ENCODE data around the gene ACVR1C. TPM values are rescaled to one million over a fixed set of nuclear protein-coding genes. Genes with fewer than 3 reads are reported as not detected.
A peak's percentile ranks its signal among the peaks of the same experiment; 100 is the strongest.

The ACVR1C gene
- 0.17 and 0.40 TPM in 2 replicates for total RNA-seq (2014; rRNA removed)
- Bru-seq, nascent RNA, result percentile 21 among the genes with signal in this experiment
- BruChase-seq, experiment 1, labeled RNA remaining after a 6-hour chase, result percentile 31 among the genes with signal in this experiment
- percentile 35 among the genes with signal in this experiment for BruChase-seq, experiment 2, labeled RNA remaining after a 2-hour chase
- long read RNA-seq, full-length matches to known transcripts, result 1 of 1 reads
- long read RNA-seq, partial matches to known transcripts, result 0 of 1 reads
- long read RNA-seq, other reads (novel, unspliced or antisense), result 0 of 1 reads

DNA sequence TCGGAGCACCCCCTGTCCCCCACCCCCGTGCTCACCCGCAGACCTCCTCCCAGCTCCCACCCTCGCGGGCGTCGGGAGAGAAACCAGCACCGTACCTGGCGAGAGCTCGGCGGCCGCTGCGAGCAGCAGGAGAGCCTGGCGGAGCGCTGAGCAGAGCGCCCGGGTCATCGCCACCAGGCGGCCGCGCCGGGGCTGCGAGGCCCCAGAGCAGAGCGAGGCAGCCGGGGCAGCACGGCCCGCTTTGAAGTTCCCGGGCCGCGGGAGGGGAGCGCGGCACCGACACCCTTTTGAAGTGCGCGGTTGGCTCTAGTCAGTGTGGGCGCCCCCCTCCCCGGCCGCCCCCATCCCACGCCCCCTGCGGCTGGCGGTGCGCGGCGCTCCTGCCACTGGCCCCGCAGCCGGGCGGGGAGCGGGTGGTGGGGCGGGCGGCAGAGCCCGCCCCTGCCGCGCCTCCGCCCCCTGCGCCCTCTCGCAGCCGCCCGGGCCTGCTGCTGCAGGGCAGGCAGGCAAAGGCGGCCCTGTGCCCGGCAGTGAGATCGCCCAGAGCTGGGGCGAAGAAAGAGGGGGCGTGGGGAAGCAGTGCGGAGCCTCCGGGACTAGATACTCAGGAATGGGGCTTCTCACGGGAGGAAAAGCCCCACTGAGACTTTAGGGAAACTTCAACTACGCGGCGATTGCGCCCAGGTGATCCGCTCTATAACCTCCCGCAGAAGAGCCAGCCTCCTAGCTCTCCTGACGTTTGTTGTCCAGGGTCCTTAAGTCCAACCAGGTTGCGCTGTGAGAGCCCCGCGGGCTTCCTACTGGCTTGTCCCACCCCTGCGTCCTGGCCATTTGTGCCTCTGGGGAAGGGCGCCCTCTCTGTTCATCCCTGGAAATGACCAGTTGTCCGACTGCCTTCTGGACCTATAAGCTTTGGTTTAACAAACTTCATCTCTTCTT is at the start of gene ACVR1C:
Gene ACVR1C (minus strand): TSS at position 388 of the 939 bp plus-strand sequence. CDS start 220 bp downstream, at position 168.
- POLR2A ChIA-PET (ENCODE audit: unreplicated experiment), result no interaction called here
- H3K9me3 ChIP-seq (ENCODE audit: low read length), result no peaks in the 10 kb centered on the region
- ATAC-seq (peak; percentile 95), DNase-seq (peak; percentile 65)
- no peak within 1 kb of the TSS for H3K27ac ChIP-seq (ENCODE audit: low read length)
- peaks cover 22% of the 10 kb centered on the region for H3K27me3 ChIP-seq (ENCODE audit: low read length)
- H3K9me2 ChIP-seq (replicated peaks; ENCODE audit: low read length), result no peaks in the 10 kb centered on the region
- intact Hi-C loops (cut with micrococcal nuclease), result loop anchor here (5.0 to 10.0 kb wide), 3 partner anchors 106 to 384 kb away; no protein-coding TSS in a partner anchor
- H3K4me1 ChIP-seq (ENCODE audit: insufficient read depth, low read length), result peaks cover 9% of the 10 kb centered on the region; the same call in 1 of the 2 replicates
- H4K20me1 ChIP-seq (ENCODE audit: low read length), result no peaks in the 10 kb centered on the region
- no peaks in the 10 kb centered on the region for H3K79me2 ChIP-seq (ENCODE audit: low read length)
- no peaks in the 10 kb centered on the region for H3F3A ChIP-seq (ENCODE audit: low read length, unreplicated experiment)
- BruUV-seq (replicated peaks), result no TSS peak
- no peak for TF ChIP-seq EZH2 (IDR thresholded peaks at IDR 0.05; ENCODE audit: low read length, unreplicated experiment)
- TF ChIP-seq EZH2phosphoT487 (IDR thresholded peaks at IDR 0.05; ENCODE audit: borderline replicate concordance, low read length), result no peak
- TF ChIP-seq, protein P1, sequence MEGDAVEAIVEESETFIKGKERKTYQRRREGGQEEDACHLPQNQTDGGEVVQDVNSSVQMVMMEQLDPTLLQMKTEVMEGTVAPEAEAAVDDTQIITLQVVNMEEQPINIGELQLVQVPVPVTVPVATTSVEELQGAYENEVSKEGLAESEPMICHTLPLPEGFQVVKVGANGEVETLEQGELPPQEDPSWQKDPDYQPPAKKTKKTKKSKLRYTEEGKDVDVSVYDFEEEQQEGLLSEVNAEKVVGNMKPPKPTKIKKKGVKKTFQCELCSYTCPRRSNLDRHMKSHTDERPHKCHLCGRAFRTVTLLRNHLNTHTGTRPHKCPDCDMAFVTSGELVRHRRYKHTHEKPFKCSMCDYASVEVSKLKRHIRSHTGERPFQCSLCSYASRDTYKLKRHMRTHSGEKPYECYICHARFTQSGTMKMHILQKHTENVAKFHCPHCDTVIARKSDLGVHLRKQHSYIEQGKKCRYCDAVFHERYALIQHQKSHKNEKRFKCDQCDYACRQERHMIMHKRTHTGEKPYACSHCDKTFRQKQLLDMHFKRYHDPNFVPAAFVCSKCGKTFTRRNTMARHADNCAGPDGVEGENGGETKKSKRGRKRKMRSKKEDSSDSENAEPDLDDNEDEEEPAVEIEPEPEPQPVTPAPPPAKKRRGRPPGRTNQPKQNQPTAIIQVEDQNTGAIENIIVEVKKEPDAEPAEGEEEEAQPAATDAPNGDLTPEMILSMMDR (conservative IDR thresholded peaks at IDR 0.05; ENCODE audit: low read depth, low read length), result peak; percentile 77
- H3K4me3 ChIP-seq (ENCODE audit: low read length), result peak within 1 kb of the TSS; percentile 71
- peak within 1 kb of the TSS; percentile 99 for H3K4me2 ChIP-seq (ENCODE audit: low read length)
- H2AFZ ChIP-seq (ENCODE audit: low read length), result peak within 1 kb of the TSS; percentile 98
- H3K36me3 ChIP-seq (ENCODE audit: low read depth, low read length), result no peaks in the 10 kb centered on the region
- CTCF ChIA-PET, result interaction anchor here (0.5 to 0.6 kb wide), 4 partner anchors 132 to 278 kb away, joined by 3 to 4 read pairs (median 3); no protein-coding TSS in a partner anchor
- no peak within 1 kb of the TSS for H3K9ac ChIP-seq (ENCODE audit: low read length)

DNA sequence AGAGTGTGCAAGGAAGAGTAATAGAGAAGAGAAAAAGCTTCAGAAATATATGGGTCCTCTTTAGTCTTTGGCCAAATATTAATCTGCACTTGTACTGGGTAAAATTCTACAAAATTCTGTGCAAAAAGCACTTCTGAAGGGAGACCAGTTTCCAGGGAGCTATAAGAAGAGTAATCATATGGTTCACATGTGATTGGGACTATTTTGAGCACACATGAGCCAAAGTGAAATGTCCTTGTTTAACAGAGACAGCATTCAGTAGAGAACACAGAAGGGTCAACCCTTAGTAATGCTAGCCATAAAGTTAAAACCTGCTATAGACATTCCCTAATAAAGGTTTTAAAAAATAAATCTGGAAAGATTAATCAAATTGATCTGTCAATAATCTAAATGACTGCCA is 49.3 kb upstream of the ACVR1C start:
- Histone ChIP-seq H3K4me3 (ENCODE audit: low read length) (no peak overlapping the region), H3F3A (ENCODE audit: low read length, unreplicated experiment) (no peaks in the 10 kb centered on the region), H3K4me2 (ENCODE audit: low read length) (no peak overlapping the region), H3K36me3 (ENCODE audit: low read depth, low read length) (no peaks in the 10 kb centered on the region), H3K9me2 (replicated peaks; ENCODE audit: low read length) (no peaks in the 10 kb centered on the region), H3K4me1 (ENCODE audit: insufficient read depth, low read length) (no peaks in the 10 kb centered on the region), H4K20me1 (ENCODE audit: low read length) (no peaks in the 10 kb centered on the region), H3K9ac (ENCODE audit: low read length) (no peak overlapping the region), H3K9me3 (ENCODE audit: low read length) (no peaks in the 10 kb centered on the region), H3K27ac (ENCODE audit: low read length) (no peak overlapping the region), H2AFZ (ENCODE audit: low read length) (no peak overlapping the region), H3K27me3 (ENCODE audit: low read length) (no peaks in the 10 kb centered on the region), H3K79me2 (ENCODE audit: low read length) (no peaks in the 10 kb centered on the region)
- no peak for TF ChIP-seq EZH2 (IDR thresholded peaks at IDR 0.05; ENCODE audit: low read length, unreplicated experiment)
- TF ChIP-seq, protein P1 (conservative IDR thresholded peaks at IDR 0.05; ENCODE audit: low read depth, low read length), result no peak
- TF ChIP-seq EZH2phosphoT487 (IDR thresholded peaks at IDR 0.05; ENCODE audit: borderline replicate concordance, low read length), result no peak
- ATAC-seq (no peak), DNase-seq (no peak)
- intact Hi-C loops (cut with micrococcal nuclease), result no loop called here
- no TSS peak for BruUV-seq (replicated peaks)
- ChIA-PET CTCF (no interaction called here), POLR2A (ENCODE audit: unreplicated experiment) (no interaction called here)
